Hepatocyte (in vitro differentiated cells): Measurements from ENCODE around the gene AUNIP. TPM values are rescaled to one million over a fixed set of nuclear protein-coding genes. Genes with fewer than 3 reads are reported as not detected.

Experiments
- DNase-seq: peaks from one replicate; pipeline ENCODE4 v3.0.0-alpha.2; 2016; ENCODE audit warnings: low spot score
- H2AFZ ChIP-seq: fragments of 200-600 bp; sonication (generic); 2 replicates; pipeline ENCODE4 v1.6.0; 2016; ENCODE audit warnings: antibody characterized with exemption, mild to moderate bottlenecking
- H3K27ac ChIP-seq: fragments of 200-600 bp; sonication (generic); 2 replicates; pipeline ENCODE4 v1.5.1; 2016; ENCODE audit warnings: mild to moderate bottlenecking
- H3K27me3 ChIP-seq: fragments of 200-600 bp; sonication (generic); 2 replicates; pipeline ENCODE4 v1.6.1; 2016
- H3K36me3 ChIP-seq: fragments of 200-600 bp; sonication (generic); replicated peaks from 2 replicates; pipeline ENCODE4 v1.5.1; 2016; ENCODE audit warnings: low read depth; ENCODE audit not compliant: insufficient read depth
- H3K4me1 ChIP-seq: fragments of 200-600 bp; sonication (generic); 2 replicates; pipeline ENCODE4 v1.5.1; 2016; ENCODE audit warnings: mild to moderate bottlenecking, moderate library complexity; ENCODE audit not compliant: insufficient read depth
- H3K4me2 ChIP-seq: fragments of 200-600 bp; sonication (generic); 2 replicates; pipeline ENCODE4 v1.6.0; 2016
- H3K4me3 ChIP-seq: fragments of 200-600 bp; sonication (generic); 2 replicates; pipeline ENCODE4 v1.5.1; 2016; ENCODE audit warnings: mild to moderate bottlenecking
- H3K79me2 ChIP-seq: fragments of 200-600 bp; sonication (generic); 2 replicates; pipeline ENCODE4 v1.6.0; 2017; ENCODE audit warnings: mild to moderate bottlenecking
- H3K9me2 ChIP-seq: fragments of 200-600 bp; sonication (generic); replicated peaks from 2 replicates; pipeline ENCODE4 v1.6.0; 2017; ENCODE audit warnings: mild to moderate bottlenecking; ENCODE audit not compliant: insufficient read depth
- H3K9me3 ChIP-seq: fragments of 200-600 bp; sonication (generic); 2 replicates; pipeline ENCODE4 v1.5.1; 2016; ENCODE audit warnings: low read depth, mild to moderate bottlenecking
- H4K20me1 ChIP-seq: fragments of 200-600 bp; sonication (generic); 2 replicates; pipeline ENCODE4 v1.6.0; 2016; ENCODE audit warnings: mild to moderate bottlenecking; ENCODE audit not compliant: insufficient read depth, poor library complexity, severe bottlenecking
- CTCF ChIP-seq: fragments of 200-600 bp; sonication (generic); IDR thresholded peaks from 2 replicates; pipeline ENCODE4 v1.5.1; 2016; ENCODE audit warnings: antibody characterized with exemption, mild to moderate bottlenecking; ENCODE audit not compliant: poor library complexity
- EZH2 ChIP-seq: fragments of 200-600 bp; sonication (generic); IDR thresholded peaks from 2 replicates; pipeline ENCODE4 v1.6.1; 2016; ENCODE audit warnings: antibody characterized with exemption, mild to moderate bottlenecking, borderline replicate concordance
- EZH2phosphoT487 ChIP-seq: fragments of 200-600 bp; sonication (generic); IDR thresholded peaks from one replicate; pipeline ENCODE4 v1.6.1; 2018; ENCODE audit warnings: antibody characterized with exemption, mild to moderate bottlenecking, low read depth, moderate library complexity; ENCODE audit not compliant: unreplicated experiment, severe bottlenecking
- WGBS: methylation state at CpG from one replicate; pipeline ENCODE4 v1.1.6; 2016; ENCODE audit warnings: low lambda C conversion rate; ENCODE audit errors: missing lambda C conversion rate; 5-methylcytosine and 5-hydroxymethylcytosine counted together
- polyA plus RNA-seq: library from polyadenylated mRNA; unstranded; fragments of >200 nt; fragmentation: Nextera tagmentation; extraction: Ambion mirVana; gene quantifications from 2 replicates; pipeline ENCODE4 v1.2.1, GENCODE V29; 2016
- total RNA-seq: library from RNA; depleted of rRNA; stranded (reverse); fragments of >200 nt; gene quantifications from 2 replicates; pipeline ENCODE4 v1.2.3, GENCODE V29; 2014

Gene AUNIP
- total and polyA plus RNA-seq, 2 experiments from 2014 or later, result 0.41 to 1.3 TPM

DNA sequence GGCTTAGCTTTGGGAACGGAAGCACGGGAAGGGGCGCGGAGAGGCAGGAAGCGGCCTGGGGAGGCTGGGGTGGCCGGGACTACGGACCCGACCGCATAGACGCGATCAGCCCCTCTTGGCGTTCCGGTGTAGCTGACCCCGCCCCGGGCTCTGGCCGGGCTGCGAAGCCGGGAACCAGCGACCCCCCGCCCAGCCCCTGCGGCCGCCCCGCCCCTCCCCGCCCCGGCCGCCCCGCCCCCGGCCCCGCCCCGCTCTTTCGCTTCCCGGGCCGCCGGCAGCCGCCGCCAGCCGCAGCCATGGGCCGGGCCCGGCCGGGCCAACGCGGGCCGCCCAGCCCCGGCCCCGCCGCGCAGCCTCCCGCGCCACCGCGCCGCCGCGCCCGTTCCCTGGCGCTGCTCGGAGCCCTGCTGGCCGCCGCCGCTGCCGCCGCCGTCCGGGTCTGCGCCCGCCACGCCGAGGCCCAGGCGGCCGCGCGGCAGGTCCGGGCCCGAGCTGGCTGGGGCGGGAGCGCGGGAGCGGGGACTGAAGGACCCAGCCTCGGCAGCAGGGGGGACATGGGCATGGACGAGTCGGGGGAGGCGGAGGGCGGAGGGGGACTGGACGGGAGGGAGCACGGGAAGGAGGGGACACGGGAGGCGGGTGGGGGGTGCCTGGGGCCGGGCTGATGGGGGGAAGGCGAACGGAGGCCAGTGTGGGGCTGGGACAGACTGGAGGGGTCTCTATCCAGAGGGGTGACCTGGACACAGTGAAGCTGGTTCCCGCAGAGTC lies 59.1 kb downstream of the AUNIP start, which contains the start of gene SELENON:
Gene SELENON (plus strand): TSS at position 259 of the 768 bp plus-strand sequence. CDS start 38 bp downstream, at position 297.
- peak; percentile 75 for DNase-seq
- H3K27ac ChIP-seq, result peak within 1 kb of the TSS; percentile 77
- 3% methylated on average over 16 of the region's 91 CpGs for WGBS
- no peak for TF ChIP-seq EZH2phosphoT487
- TF ChIP-seq EZH2, result no peak
- no peak for TF ChIP-seq CTCF
- H3K4me3 ChIP-seq, result peak within 1 kb of the TSS; percentile 77
- H3K36me3 ChIP-seq, result no peaks in the 10 kb centered on the region
- no peaks in the 10 kb centered on the region for H3K9me2 ChIP-seq
- H3K27me3 ChIP-seq, result no peaks in the 10 kb centered on the region
- no peaks in the 10 kb centered on the region for H3K9me3 ChIP-seq
- H3K79me2 ChIP-seq, result peaks cover 30% of the 10 kb centered on the region
- H2AFZ ChIP-seq, result peak within 1 kb of the TSS; percentile 78
- peak within 1 kb of the TSS; percentile 93 for H3K4me2 ChIP-seq
- peaks cover 30% of the 10 kb centered on the region for H3K4me1 ChIP-seq
- H4K20me1 ChIP-seq, result no peaks in the 10 kb centered on the region

GRCh38 chr1:25799352-25799934 lies 59.8 kb downstream of the AUNIP start:
- Histone ChIP-seq H3K4me3 (peak overlapping the region; percentile 24), H3K79me2 (peaks cover 30% of the 10 kb centered on the region), H3K9me3 (no peaks in the 10 kb centered on the region), H3K27me3 (no peaks in the 10 kb centered on the region), H2AFZ (peak overlapping the region; percentile 78), H4K20me1 (no peaks in the 10 kb centered on the region), H3K36me3 (no peaks in the 10 kb centered on the region), H3K4me2 (peak overlapping the region; percentile 88), H3K9me2 (no peaks in the 10 kb centered on the region), H3K27ac (peak overlapping the region; percentile 77), H3K4me1 (peaks cover 30% of the 10 kb centered on the region)
- 43% methylated on average over 12 of the region's 12 CpGs for WGBS
- no peak for DNase-seq
- TF ChIP-seq EZH2 (no peak), EZH2phosphoT487 (no peak), CTCF (no peak)

DNA sequence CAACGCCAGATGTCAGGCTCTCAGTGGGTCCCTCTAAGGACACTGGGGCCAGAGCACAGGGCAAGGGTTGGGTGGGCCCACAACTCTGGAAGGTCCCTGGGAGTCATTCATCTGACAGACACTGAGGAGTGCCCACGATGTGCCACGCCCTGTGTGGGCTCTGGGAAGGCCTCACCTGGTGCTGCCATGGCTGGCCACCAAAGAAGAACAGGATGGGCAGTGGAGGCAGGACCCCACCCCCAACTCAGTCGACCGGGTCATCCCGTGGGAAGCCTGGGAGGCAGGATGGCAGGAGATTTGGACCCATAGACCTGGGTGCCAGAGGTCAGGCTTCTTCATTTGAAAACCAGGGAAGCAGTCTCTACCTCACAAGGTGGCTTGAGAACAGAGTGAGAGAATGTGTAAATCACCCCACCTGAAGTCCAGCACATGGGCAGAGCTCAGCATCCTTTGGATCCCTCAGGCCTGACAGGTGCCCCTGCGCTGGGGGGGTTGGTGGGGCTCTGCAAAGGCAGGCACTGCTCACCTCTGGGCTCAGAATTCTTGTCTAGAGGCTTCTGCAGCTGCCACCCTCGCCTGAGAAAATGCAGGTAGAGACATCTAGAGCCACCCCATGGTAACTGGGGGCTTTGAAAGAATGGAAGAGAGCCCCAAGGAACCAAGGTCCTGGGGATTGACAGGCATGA lies 60.4 kb downstream of the AUNIP start:
- H3K4me2 ChIP-seq, result peak overlapping the region; percentile 88
- no peaks in the 10 kb centered on the region for H3K9me3 ChIP-seq
- H3K27me3 ChIP-seq, result no peaks in the 10 kb centered on the region
- no peaks in the 10 kb centered on the region for H3K9me2 ChIP-seq
- H4K20me1 ChIP-seq, result no peaks in the 10 kb centered on the region
- DNase-seq, result no peak
- no peak overlapping the region for H3K4me3 ChIP-seq
- H3K27ac ChIP-seq, result no peak overlapping the region
- no peak for TF ChIP-seq CTCF
- no peak for TF ChIP-seq EZH2phosphoT487
- TF ChIP-seq EZH2, result no peak
- no peaks in the 10 kb centered on the region for H3K36me3 ChIP-seq
- H2AFZ ChIP-seq, result no peak overlapping the region
- H3K79me2 ChIP-seq, result peaks cover 28% of the 10 kb centered on the region
- 85% methylated on average over 8 of the region's 8 CpGs for WGBS
- H3K4me1 ChIP-seq, result peaks cover 30% of the 10 kb centered on the region
